SIG-M5 (cell line): Measurements from ENCODE around the gene OR10AG1.

Experiments used
- DNase-seq: peaks from one replicate; lab custom pipeline; 2025; lab: John Stamatoyannopoulos, UW

OR10AG1 gene

GRCh38 chr11:55969845-55970244 is at the start of gene OR10AG1:
Gene OR10AG1, minus strand, starts transcription at chr11:55969945. Its CDS starts 38 bp downstream, at chr11:55969907.
- no peak for DNase-seq

DNA sequence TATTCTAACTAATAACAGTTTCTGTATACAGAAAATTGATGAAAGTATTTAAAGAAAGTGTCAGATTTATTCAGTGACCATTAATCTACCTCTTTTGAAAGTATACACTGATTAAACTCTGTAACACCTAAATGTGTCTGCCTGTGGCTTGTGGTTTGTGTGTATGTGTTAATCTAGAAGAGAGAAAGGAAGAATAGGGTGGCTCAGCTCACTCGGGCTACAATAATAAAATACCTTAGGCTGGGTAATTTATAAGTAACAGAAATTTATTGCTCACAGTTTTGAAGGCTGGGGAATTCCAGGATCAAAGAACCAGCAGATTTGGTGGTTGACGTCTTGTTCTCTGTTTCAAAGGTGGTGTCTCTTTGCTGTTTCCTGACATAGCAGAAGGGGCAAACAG is 44.1 kb upstream of the OR10AG1 start:
- no peak for DNase-seq

DNA sequence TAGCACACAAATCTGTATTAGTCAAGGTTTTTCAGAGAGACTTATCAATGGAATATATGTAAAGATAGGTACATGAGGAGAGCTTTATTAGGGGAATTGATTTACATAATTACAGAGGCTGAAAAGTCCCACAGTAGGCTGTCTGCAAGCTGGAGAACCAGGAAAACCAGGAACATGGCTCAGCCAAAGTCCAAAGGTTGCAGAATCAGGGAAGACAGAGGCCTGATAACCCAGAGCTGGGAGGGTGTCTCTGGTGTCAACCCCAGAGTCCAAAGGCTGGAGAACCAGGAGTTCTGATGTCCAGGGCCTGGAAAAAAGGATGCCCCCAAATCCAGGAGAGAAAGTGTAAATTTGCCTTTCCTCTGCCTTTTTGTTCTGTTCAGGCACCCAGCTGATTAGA is 41.0 kb upstream of the OR10AG1 start:
- no peak for DNase-seq

GRCh38 chr11:55994525-55994924 is 24.8 kb upstream of the OR10AG1 start, which contains the start of gene OR5F1:
Gene OR5F1, minus strand, starts transcription at chr11:55994625. Its CDS starts 0 bp downstream, at chr11:55994625.
- no peak for DNase-seq

DNA sequence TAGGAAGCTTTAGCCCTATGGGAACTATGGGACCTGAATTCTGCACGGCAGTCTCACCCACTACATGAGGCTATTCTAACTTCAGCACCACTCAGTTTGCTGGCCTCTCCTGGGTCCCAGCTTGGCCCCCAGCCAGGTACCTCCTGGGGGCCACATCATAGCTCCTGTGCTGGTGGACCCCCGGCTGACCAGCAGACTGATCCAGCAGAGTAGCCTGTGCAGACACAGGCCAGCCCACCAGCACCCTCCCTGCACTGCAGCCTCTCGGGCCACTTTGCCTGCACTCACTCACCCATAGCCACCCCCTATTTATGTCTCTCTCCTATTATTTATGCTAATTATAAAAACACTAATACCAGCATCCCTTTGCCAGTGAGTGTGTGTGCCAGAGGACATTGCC is 1.2 kb upstream of the OR10AG1 start:
- no peak for DNase-seq

GRCh38 chr11:55967914-55968313 is 1.8 kb downstream of the OR10AG1 start:
- DNase-seq = no peak

- no peak for DNase-seq
These were observed 3.4 kb downstream of the OR10AG1 start for GRCh38 chr11:55966391-55966790.

- DNase-seq = no peak
These were observed 13.2 kb downstream of the OR10AG1 start for GRCh38 chr11:55956521-55956920.

- DNase-seq = no peak
These were observed 20.4 kb downstream of the OR10AG1 start for GRCh38 chr11:55949330-55949729.

DNA sequence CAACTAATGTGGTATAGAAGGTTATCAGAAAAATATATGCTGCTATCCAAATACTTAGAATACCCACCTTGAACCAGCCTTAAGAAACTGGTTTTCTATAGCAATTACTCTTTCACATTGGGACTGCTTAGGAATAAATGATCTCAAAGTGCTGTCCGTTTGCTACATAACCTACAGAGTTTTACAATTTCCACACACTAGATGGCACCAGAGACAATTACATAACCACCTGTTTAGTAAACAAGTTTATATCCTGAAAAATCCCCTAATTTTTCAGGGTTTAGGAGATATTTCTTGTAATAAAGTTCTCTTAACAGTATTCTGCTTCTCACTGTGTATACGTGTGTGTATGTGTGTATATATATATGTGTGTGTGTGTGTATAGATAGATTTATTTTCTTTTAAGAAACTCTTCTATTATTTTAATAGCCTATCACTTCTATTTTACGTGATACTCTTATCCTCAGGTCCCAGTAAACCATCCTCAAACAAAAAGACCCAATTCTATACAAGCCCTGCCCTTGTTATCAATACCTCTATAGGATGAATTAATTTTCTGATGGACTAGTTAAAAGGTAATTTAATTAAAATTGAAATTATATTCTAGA is 26.9 kb downstream of the OR10AG1 start:
- no peak for DNase-seq

DNA sequence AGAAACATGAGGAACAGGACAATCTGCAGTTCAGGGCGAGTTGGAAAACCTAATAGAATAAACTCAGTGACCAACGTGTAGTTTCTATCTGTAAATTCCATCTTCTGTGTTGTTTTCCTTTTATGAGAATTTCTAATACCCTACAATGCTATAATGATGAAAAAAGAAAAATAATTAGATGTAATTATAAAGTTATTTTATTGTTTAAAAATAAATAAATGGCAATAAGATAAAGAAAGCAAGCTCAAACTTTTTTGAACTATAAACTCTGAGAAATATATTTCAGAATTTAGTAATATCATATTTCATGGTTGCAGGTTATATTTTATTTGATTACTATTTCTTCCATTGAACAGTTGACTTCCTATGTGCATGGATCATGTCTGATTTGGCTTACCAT is 33.4 kb downstream of the OR10AG1 start, which contains the start of gene OR5I1:
OR5I1 (minus strand) TSS at position 101 of the 400 bp plus-strand sequence; CDS start at position 101, 0 bp downstream.
- DNase-seq = no peak

DNA sequence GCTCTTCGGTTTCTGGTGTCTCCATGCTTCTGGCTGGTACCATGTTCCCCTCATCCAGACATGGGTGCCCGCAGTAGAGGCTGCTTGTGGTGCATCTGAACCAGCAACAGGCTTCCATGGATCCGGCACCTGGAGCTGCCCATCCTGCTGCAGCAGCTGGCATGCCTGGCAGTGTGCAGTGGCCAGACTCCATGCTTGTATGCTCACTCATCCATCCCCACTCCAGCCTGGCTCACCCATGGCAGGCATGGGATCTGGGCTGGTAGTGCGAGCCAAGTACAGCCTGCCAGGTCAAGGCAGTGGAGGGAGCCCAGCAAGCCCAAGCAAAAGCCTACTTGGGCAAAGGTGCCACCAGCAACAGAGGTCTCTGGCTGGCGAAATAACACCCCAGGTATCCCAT is 49.2 kb downstream of the OR10AG1 start:
- no peak for DNase-seq
